Neutrophil (primary cell): Measurements from ENCODE around the gene SPAST.
A peak's percentile ranks its signal among the peaks of the same experiment; 100 is the strongest.
"Not testable (repeated sequence)": the region's sequence is repeated elsewhere in the genome, so short reads cannot be mapped to it uniquely, and the experiment has no call there.

Experiments
- H3K27ac ChIP-seq: fragments of 200-600 bp; sonication (generic); 2 replicates; pipeline ENCODE4 v1.5.1; 2016; ENCODE audit warnings: mild to moderate bottlenecking, moderate library complexity
- H3K27me3 ChIP-seq: fragments of 200-600 bp; sonication (generic); 2 replicates; pipeline ENCODE4 v1.6.0; 2016; ENCODE audit warnings: mild to moderate bottlenecking
- H3K36me3 ChIP-seq: fragments of 200-600 bp; sonication (generic); 2 replicates; pipeline ENCODE4 v1.5.1; 2017
- H3K4me1 ChIP-seq, 2 experiments: fragments of 200-600 bp in 1 of 2; sonication (generic) in 1 of 2; 1 replicate in 1 of 2; 2 replicates in 1 of 2; pipeline versions ENCODE4 v1.5.1 to v1.6.1; 2013 to 2016; ENCODE audit warnings: low read depth in 1 of 2, low read length in 1 of 2, mild to moderate bottlenecking in 1 of 2, moderate library complexity in 1 of 2; ENCODE audit not compliant: control insufficient read depth in 1 of 2, insufficient read depth in 1 of 2
- H3K4me3 ChIP-seq, 2 experiments: fragments of 200-600 bp in 1 of 2; sonication (generic) in 1 of 2; 1 replicate in 1 of 2; 2 replicates in 1 of 2; pipeline ENCODE4 v1.5.1; 2013 to 2016; ENCODE audit warnings: low read depth in 1 of 2, low read length in 1 of 2, mild to moderate bottlenecking in 1 of 2, moderate library complexity in 1 of 2
- H3K9me3 ChIP-seq: fragments of 200-600 bp; sonication (generic); 2 replicates; pipeline ENCODE4 v1.5.1; 2016
- CTCF ChIP-seq: fragments of 200-600 bp; sonication (generic); IDR thresholded peaks from 2 replicates; pipeline ENCODE4 v1.5.1; 2016; ENCODE audit warnings: antibody characterized with exemption

SPAST gene

DNA sequence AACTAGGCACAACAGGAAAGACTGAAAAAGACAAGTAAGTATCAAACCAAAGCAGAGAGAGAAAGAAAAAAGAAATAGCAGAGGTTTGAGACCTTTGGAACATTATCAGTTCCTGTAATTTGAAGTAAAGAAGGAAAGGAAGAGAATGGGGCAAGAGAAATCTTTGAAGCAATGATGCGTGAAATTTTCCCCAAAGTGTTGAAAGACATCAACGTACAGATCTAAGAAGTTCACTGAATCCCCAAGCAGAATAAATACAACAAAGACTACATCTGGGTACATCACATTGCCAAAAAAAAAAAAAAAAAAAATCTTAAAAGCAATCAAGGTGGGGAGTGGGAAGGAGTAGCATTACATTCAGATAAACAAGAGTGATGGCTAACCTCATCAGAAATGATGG is 96.3 kb downstream of the SPAST start:
- H3K4me3 ChIP-seq = no peak overlapping the region
- H3K27ac ChIP-seq = peak overlapping the region; percentile 66
- peaks cover 5% of the 10 kb centered on the region for H3K36me3 ChIP-seq
- no peak for TF ChIP-seq CTCF
- H3K27me3 ChIP-seq = no peaks in the 10 kb centered on the region
- no peaks in the 10 kb centered on the region for H3K9me3 ChIP-seq
- peaks cover 75 to 79% of the 10 kb centered on the region in 2 experiments for H3K4me1 ChIP-seq

DNA sequence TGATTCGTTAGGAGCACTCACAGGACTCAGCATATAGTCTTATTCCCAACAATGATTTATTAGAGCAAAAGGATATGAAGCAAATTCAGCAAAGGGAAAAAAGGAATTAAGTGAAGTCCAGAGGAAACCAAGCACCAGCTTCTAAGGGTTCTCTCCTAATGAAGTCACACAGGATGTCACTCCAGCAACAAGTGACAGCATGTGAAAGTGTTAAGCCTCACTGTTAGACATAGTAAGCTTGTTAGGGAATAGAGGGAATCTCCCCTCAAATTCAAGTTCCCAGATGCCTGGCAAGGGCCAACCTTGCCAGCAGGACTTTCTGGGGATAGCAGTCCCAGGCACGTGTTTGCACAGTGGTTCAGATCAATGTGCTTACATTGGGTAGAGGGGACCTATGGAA is 97.9 kb downstream of the SPAST start:
- peak overlapping the region; percentile 66 for H3K27ac ChIP-seq
- no peak overlapping the region for H3K4me3 ChIP-seq
- TF ChIP-seq CTCF = no peak
- H3K36me3 ChIP-seq = no peaks in the 10 kb centered on the region
- peaks cover 68 to 72% of the 10 kb centered on the region in 2 experiments for H3K4me1 ChIP-seq
- H3K9me3 ChIP-seq = no peaks in the 10 kb centered on the region
- no peaks in the 10 kb centered on the region for H3K27me3 ChIP-seq

GRCh38 chr2:32164254-32164653 is 100.9 kb downstream of the SPAST start:
- not testable (repeated sequence) for H3K36me3 ChIP-seq, H3K27me3 ChIP-seq, H3K9me3 ChIP-seq
- H3K27ac ChIP-seq = peak overlapping the region; percentile 87
- peak overlapping the region in 1 of 2 experiments; percentile 98 for H3K4me3 ChIP-seq
- peaks cover 49 to 51% of the 10 kb centered on the region in 2 experiments for H3K4me1 ChIP-seq

- H3K27ac ChIP-seq = peak overlapping the region; percentile 87
- H3K27me3 ChIP-seq = not testable (repeated sequence)
These were observed 101.6 kb downstream of the SPAST start for GRCh38 chr2:32165027-32165347.

DNA sequence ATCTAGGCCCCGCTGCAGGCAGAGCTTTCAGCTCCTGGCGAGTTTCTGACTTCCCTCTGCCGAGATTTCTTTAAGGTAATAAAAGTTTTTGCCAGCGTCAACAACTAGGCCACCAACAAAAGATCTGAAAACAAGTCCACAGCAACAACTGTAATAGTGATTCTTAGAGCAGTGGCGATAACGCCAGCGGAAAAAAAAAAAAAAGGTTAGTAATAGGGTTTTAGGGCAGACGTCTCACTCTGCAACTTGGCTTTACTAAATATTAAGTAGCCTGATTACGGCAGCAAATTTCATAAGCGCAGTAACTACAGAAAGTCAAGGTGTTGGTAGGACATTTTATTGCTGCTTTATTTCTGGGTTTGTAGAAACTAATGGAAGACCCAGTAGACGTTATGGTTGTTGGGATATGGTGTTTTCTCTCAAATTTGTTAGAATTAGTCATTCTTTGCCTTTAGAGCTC is 102.8 kb downstream of the SPAST start:
- Histone ChIP-seq H3K4me1 (peaks cover 30 to 34% of the 10 kb centered on the region in 2 experiments), H3K36me3 (no peaks in the 10 kb centered on the region), H3K27me3 (no peaks in the 10 kb centered on the region), H3K4me3 (peak overlapping the region; percentile 73 to 98), H3K9me3 (no peaks in the 10 kb centered on the region), H3K27ac (peak overlapping the region; percentile 87)
- no peak for TF ChIP-seq CTCF

More at GRCh38 chr2:32165027-32165347, 101.6 kb downstream of the SPAST start:
- not testable (repeated sequence) for H3K9me3 ChIP-seq, H3K36me3 ChIP-seq
- Histone ChIP-seq H3K4me3 (peak overlapping the region; percentile 73 to 98), H3K4me1 (peaks cover 41 to 46% of the 10 kb centered on the region in 2 experiments)

DNA sequence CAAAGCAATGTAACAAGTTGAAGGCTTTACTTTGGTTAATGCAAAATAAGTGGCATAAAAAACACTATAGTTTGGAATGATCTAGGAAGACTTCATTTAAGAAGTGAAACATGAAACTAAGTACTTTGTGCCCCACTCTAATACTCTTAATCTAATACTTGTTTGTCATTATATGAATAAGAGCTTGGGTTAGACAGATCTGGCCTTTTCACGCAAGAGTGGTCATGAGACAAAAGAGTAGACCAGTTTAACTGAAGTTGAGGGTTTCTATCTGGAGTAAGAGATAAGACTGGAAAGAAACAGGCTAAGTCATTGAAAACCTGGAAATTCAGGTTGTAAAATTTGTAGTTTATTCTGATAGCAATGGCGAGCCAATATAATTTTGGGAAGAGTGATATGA is 105.2 kb downstream of the SPAST start:
- no peaks in the 10 kb centered on the region for H3K9me3 ChIP-seq
- peaks cover 4% of the 10 kb centered on the region for H3K36me3 ChIP-seq
- no peak overlapping the region for H3K27ac ChIP-seq
- no peak for TF ChIP-seq CTCF
- H3K4me3 ChIP-seq = no peak overlapping the region
- no peaks in the 10 kb centered on the region for H3K27me3 ChIP-seq
- H3K4me1 ChIP-seq = peaks cover 23 to 29% of the 10 kb centered on the region in 2 experiments

GRCh38 chr2:32172870-32173269 is 109.5 kb downstream of the SPAST start:
- Histone ChIP-seq H3K9me3 (no peaks in the 10 kb centered on the region), H3K4me3 (no peak overlapping the region), H3K27ac (peak overlapping the region; percentile 28), H3K4me1 (peaks cover 7 to 10% of the 10 kb centered on the region in 2 experiments), H3K36me3 (peaks cover 27% of the 10 kb centered on the region), H3K27me3 (no peaks in the 10 kb centered on the region)
- no peak for TF ChIP-seq CTCF
